B cell (primary cell): ENCODE measurements around the gene SLC13A2. TPM values are rescaled to one million over a fixed set of nuclear protein-coding genes. Genes with fewer than 3 reads are reported as not detected.

Source experiments
- ATAC-seq: fragments of 200-7000 bp; cut with Tn5 transposase; one replicate; pipeline ENCODE4 v1.10.0; 2021; ENCODE audit warnings: low read depth, mild to moderate bottlenecking, moderate number of reproducible peaks, moderate library complexity
- CTCF ChIA-PET: fragments of 350-600 bp; sonication (Branson Sonifier 250); formaldehyde crosslinking; loops from one replicate; lab custom pipeline; 2021; ENCODE audit warnings: antibody characterized with exemption, inconsistent platforms; lab: Charles Lee
- POLR2A ChIA-PET: fragments of 350-600 bp; sonication (Branson Sonifier 250); formaldehyde crosslinking; loops from one replicate; lab custom pipeline; 2021; ENCODE audit warnings: antibody characterized with exemption; lab: Charles Lee
- DNase-seq: peaks from one replicate; pipeline ENCODE4 v3.0.0; 2013
- H2AFZ ChIP-seq: 2 replicates; pipeline ENCODE4 v1.6.1; 2012; ENCODE audit warnings: mild to moderate bottlenecking, low read depth, low read length; ENCODE audit not compliant: insufficient read depth, poor library complexity, severe bottlenecking
- H3K27ac ChIP-seq, 2 donors: 1 replicate in 1 of 2; 2 replicates in 1 of 2; pipeline ENCODE4 v1.5.1; 2012 to 2013; ENCODE audit warnings: low read length in 2 of 2, mild to moderate bottlenecking in 2 of 2, moderate library complexity in 1 of 2
- H3K27me3 ChIP-seq, 4 experiments: fragments of 200-600 bp in 1 of 4; sonication (generic) in 1 of 4; replicated peaks in 1 of 4; 1 replicate in 2 of 4; 2 replicates in 2 of 4; pipeline versions ENCODE4 v1.6.1 to v1.7.0; 2013 to 2016; ENCODE audit warnings: low read length in 3 of 4, mild to moderate bottlenecking in 2 of 4, mixed read lengths in 1 of 4, moderate library complexity in 1 of 4; ENCODE audit not compliant: insufficient read depth in 4 of 4, control insufficient read depth in 3 of 4; ENCODE audit errors: control extremely low read depth in 1 of 4
- H3K36me3 ChIP-seq, 2 experiments: replicated peaks in 1 of 2; 1 replicate in 1 of 2; 2 replicates in 1 of 2; pipeline versions ENCODE4 v1.6.1 to v1.7.1; 2013; ENCODE audit warnings: low read length in 1 of 2; ENCODE audit not compliant: insufficient read depth in 2 of 2, control insufficient read depth in 1 of 2; ENCODE audit errors: control extremely low read depth in 1 of 2, extremely low read depth in 1 of 2
- H3K4me1 ChIP-seq, 2 donors: fragments of 200-600 bp in 1 of 2; sonication (generic) in 1 of 2; 1 replicate in 1 of 2; 2 replicates in 1 of 2; pipeline versions ENCODE4 v1.5.1 to v1.6.1; 2013 to 2017; ENCODE audit warnings: low read length in 2 of 2; ENCODE audit not compliant: control insufficient read depth in 2 of 2, insufficient read depth in 2 of 2
- H3K4me2 ChIP-seq: replicated peaks from 2 replicates; pipeline ENCODE3; 2012; ENCODE audit warnings: mild to moderate bottlenecking, low read depth, low read length; ENCODE audit not compliant: poor library complexity, severe bottlenecking
- H3K4me3 ChIP-seq, 5 experiments: fragments of 200-600 bp in 1 of 5; sonication (generic) in 1 of 5; 1 replicate in 3 of 5; 2 replicates in 2 of 5; pipeline versions ENCODE4 v1.5.1 to v1.7.0; 2011 to 2016; ENCODE audit warnings: low read length in 4 of 5, mild to moderate bottlenecking in 4 of 5, low read depth in 2 of 5, control low read depth in 1 of 5, moderate library complexity in 1 of 5; ENCODE audit not compliant: insufficient read depth in 1 of 5; ENCODE audit errors: control extremely low read depth in 1 of 5, extremely low read depth in 1 of 5
- H3K79me2 ChIP-seq: fragments of 200-600 bp; sonication (generic); one replicate; pipeline ENCODE4 v1.6.0; 2016; ENCODE audit warnings: low read length; ENCODE audit not compliant: control insufficient read depth, insufficient read depth
- H3K9ac ChIP-seq: fragments of 200-600 bp; sonication (generic); 2 replicates; pipeline ENCODE4 v1.6.1; 2017; ENCODE audit warnings: mild to moderate bottlenecking, low read length, moderate library complexity
- H3K9me3 ChIP-seq, 3 donors: one replicate each; pipeline versions ENCODE4 v1.6.1 to v1.7.1; 2013; ENCODE audit warnings: low read length in 2 of 3; ENCODE audit not compliant: control insufficient read depth in 2 of 3, insufficient read depth in 1 of 3; ENCODE audit errors: control extremely low read depth in 1 of 3
- H4K20me1 ChIP-seq: 2 replicates; pipeline ENCODE4 v1.6.0; 2012; ENCODE audit warnings: mild to moderate bottlenecking, low read length; ENCODE audit not compliant: insufficient read depth, control insufficient read depth, poor library complexity, severe bottlenecking
- H3K27ac Mint-ChIP-seq: one replicate; pipeline ENCODE4 v1.8.0; 2021; ENCODE audit warnings: mixed read lengths
- H3K27me3 Mint-ChIP-seq: one replicate; pipeline ENCODE4 v1.8.0; 2021; ENCODE audit warnings: mixed read lengths
- H3K4me1 Mint-ChIP-seq: one replicate; pipeline ENCODE4 v1.8.0; 2021; ENCODE audit warnings: mixed read lengths
- H3K4me3 Mint-ChIP-seq: one replicate; pipeline ENCODE4 v1.8.0; 2021; ENCODE audit warnings: mixed read lengths
- H3K9me3 Mint-ChIP-seq: one replicate; pipeline ENCODE4 v1.8.0; 2022; ENCODE audit warnings: mixed read lengths; ENCODE audit not compliant: insufficient read depth
- CTCF ChIP-seq: fragments of 200-600 bp; IDR thresholded peaks from one replicate; pipeline ENCODE4 v1.8.0; 2022; ENCODE audit warnings: antibody characterized with exemption, mild to moderate bottlenecking
- EZH2 ChIP-seq: IDR thresholded peaks from 2 replicates; pipeline ENCODE4 v1.6.1; 2012; ENCODE audit warnings: borderline replicate concordance, low read depth, mild to moderate bottlenecking, moderate library complexity, low read length; ENCODE audit not compliant: insufficient read depth, poor library complexity, severe bottlenecking
- WGBS: methylation state at CpG from one replicate; pipeline ENCODE4 v1.1.5; 2013; ENCODE audit warnings: missing lambda C conversion rate; ENCODE audit not compliant: insufficient coverage; 5-methylcytosine and 5-hydroxymethylcytosine counted together
- intact Hi-C: fragments of 100-400 bp; cut with micrococcal nuclease; formaldehyde crosslinking; loops from one replicate; pipeline ENCODE4 v1.10.0; 2022
- polyA plus RNA-seq: library from polyadenylated mRNA; depleted of rRNA; stranded (reverse); fragments of >200 nt; gene quantifications from 2 replicates; pipeline ENCODE4 v1.2.3, GENCODE V29; 2012
- total RNA-seq, 2 donors: library from RNA; stranded (reverse); fragments of 120-200 nt in 1 of 2; gene quantifications; 1 replicate in 1 of 2; 2 replicates in 1 of 2; pipeline versions ENCODE4 v1.2.3 to v1.2.4, GENCODE V29; 2013 to 2022

Gene SLC13A2
- total and polyA plus RNA-seq, 2 donors (not counting 1 experiment from before 2014, with no cell fraction given), result not detected

GRCh38 chr17:28511858-28512461 is 38.5 kb downstream of the SLC13A2 start:
- intact Hi-C loops, result no loop called here
- Histone ChIP-seq H3K9ac (no peak overlapping the region), H3K36me3 (no peaks in the 10 kb centered on the region), H3K27me3 (peaks cover 0 to 28% (median 5%) of the 10 kb centered on the region in 4 experiments), H3K9me3 (no peaks in the 10 kb centered on the region), H3K27ac (no peak overlapping the region), H3K4me3 (no peak overlapping the region), H3K79me2 (no peaks in the 10 kb centered on the region), H3K4me2 (no peak overlapping the region), H2AFZ (no peak overlapping the region), H3K4me1 (no peaks in the 10 kb centered on the region), H4K20me1 (no peaks in the 10 kb centered on the region)
- ATAC-seq (no peak), DNase-seq (no peak)
- WGBS, result 100% methylated on average over 1 of the region's 3 CpGs
- ChIA-PET CTCF (interaction anchor here (1.1 kb wide), 1 partner anchor 19 kb away, joined by 3 read pairs; no protein-coding TSS in a partner anchor), POLR2A (no interaction called here)
- no peaks in the 10 kb centered on the region for H3K9me3 Mint-ChIP-seq
- H3K27ac Mint-ChIP-seq, result no peak overlapping the region
- H3K27me3 Mint-ChIP-seq, result peaks cover 33% of the 10 kb centered on the region
- H3K4me1 Mint-ChIP-seq, result no peaks in the 10 kb centered on the region
- TF ChIP-seq EZH2 (no peak), CTCF (no peak)
- H3K4me3 Mint-ChIP-seq, result no peak overlapping the region

- H3K27me3 Mint-ChIP-seq, result peaks cover 27% of the 10 kb centered on the region
- H3K9me3 Mint-ChIP-seq, result no peaks in the 10 kb centered on the region
- Histone ChIP-seq H3K9me3 (no peaks in the 10 kb centered on the region), H2AFZ (no peak overlapping the region), H3K27me3 (peaks cover 0 to 25% (median 3%) of the 10 kb centered on the region in 4 experiments), H3K4me1 (peaks cover 0 to 4% of the 10 kb centered on the region in 2 donors), H3K4me2 (no peak overlapping the region), H3K27ac (no peak overlapping the region), H3K36me3 (no peaks in the 10 kb centered on the region), H4K20me1 (no peaks in the 10 kb centered on the region), H3K79me2 (no peaks in the 10 kb centered on the region), H3K9ac (no peak overlapping the region), H3K4me3 (no peak overlapping the region)
- no peak for DNase-seq
- CTCF ChIA-PET, result no interaction called here
- no peak for TF ChIP-seq EZH2
- TF ChIP-seq CTCF, result no peak
- ATAC-seq, result no peak
- no peak overlapping the region for H3K27ac Mint-ChIP-seq
- H3K4me3 Mint-ChIP-seq, result no peak overlapping the region
- intact Hi-C loops, result no loop called here
- peaks cover 6% of the 10 kb centered on the region for H3K4me1 Mint-ChIP-seq
- WGBS, result 93% methylated on average over 7 of the region's 7 CpGs
- POLR2A ChIA-PET, result no interaction called here
Observed at GRCh38 chr17:28513476-28513875, 40.0 kb downstream of the SLC13A2 start.
